IMR-90 (cell line): ENCODE measurements around the gene CDRT4. TPM values are rescaled to one million over a fixed set of nuclear protein-coding genes. Genes with fewer than 3 reads are reported as not detected.

Experiments
- ATAC-seq: fragments of 200-7000 bp; cut with Tn5 transposase; 2 replicates; pipeline ENCODE4 v1.9.1; 2020; ENCODE audit warnings: low read depth, mild to moderate bottlenecking, moderate library complexity
- BruUV-seq: library from RNA; stranded (reverse); fragments of 400-500 nt; replicated peaks from 2 replicates; lab custom pipeline; 2021; lab: Mats Ljungman, UMichigan
- CTCF ChIA-PET: fragments of 300-600 bp; formaldehyde crosslinking; extraction: SDS; loops from one replicate; lab custom pipeline; 2021; ENCODE audit warnings: antibody characterized with exemption; lab: Yijun Ruan, JAX
- POLR2A ChIA-PET: fragments of 300-600 bp; sonication (Branson Sonifier 250); formaldehyde crosslinking; loops from one replicate; lab custom pipeline; 2022; ENCODE audit warnings: antibody characterized with exemption; ENCODE audit not compliant: unreplicated experiment; lab: Charles Lee
- DNase-seq: peaks from one replicate; pipeline ENCODE4 v3.0.0; 2013
- H2AFZ ChIP-seq: replicated peaks from 2 replicates; pipeline ENCODE3; 2013; ENCODE audit warnings: low read length, mild to moderate bottlenecking; ENCODE audit not compliant: poor library complexity
- H2AK5ac ChIP-seq: 2 replicates; pipeline ENCODE4 v1.6.1; 2013; ENCODE audit warnings: low read depth, low read length, inconsistent platforms
- H2AK9ac ChIP-seq: replicated peaks from 2 replicates; pipeline ENCODE3; 2013; ENCODE audit warnings: mild to moderate bottlenecking, low read depth, low read length, moderate library complexity; ENCODE audit not compliant: poor library complexity
- H2BK120ac ChIP-seq: 2 replicates; pipeline ENCODE4 v1.6.1; 2013; ENCODE audit warnings: low read depth, low read length, inconsistent platforms
- H2BK15ac ChIP-seq: 3 replicates; pipeline ENCODE4 v1.6.1; 2013; ENCODE audit warnings: low read depth, low read length, inconsistent platforms
- H2BK20ac ChIP-seq: 2 replicates; pipeline ENCODE4 v1.6.1; 2013; ENCODE audit warnings: low read depth, mild to moderate bottlenecking, inconsistent platforms, low read length, moderate library complexity
- H2BK5ac ChIP-seq: 2 replicates; pipeline ENCODE4 v1.6.1; 2013; ENCODE audit warnings: mild to moderate bottlenecking, low read depth, low read length, inconsistent platforms; ENCODE audit not compliant: poor library complexity, severe bottlenecking
- H3K14ac ChIP-seq: replicated peaks from 2 replicates; pipeline ENCODE4 v1.6.1; 2013; ENCODE audit warnings: low read depth, low read length, inconsistent platforms
- H3K18ac ChIP-seq: 2 replicates; pipeline ENCODE4 v1.6.1; 2013; ENCODE audit warnings: low read depth, low read length, control low read depth
- H3K23ac ChIP-seq: 2 replicates; pipeline ENCODE4 v1.6.1; 2013; ENCODE audit warnings: low read depth, low read length, inconsistent platforms
- H3K27ac ChIP-seq: 2 replicates; pipeline ENCODE4 v1.5.1; 2013; ENCODE audit warnings: mild to moderate bottlenecking, control low read depth, low read length; ENCODE audit not compliant: insufficient read depth
- H3K27me3 ChIP-seq: 2 replicates; pipeline ENCODE4 v1.6.1; 2013; ENCODE audit warnings: low read length; ENCODE audit not compliant: control insufficient read depth, insufficient read depth
- H3K36me3 ChIP-seq: 2 replicates; pipeline ENCODE4 v1.6.1; 2013; ENCODE audit warnings: low read length, mixed read lengths; ENCODE audit not compliant: control insufficient read depth, insufficient read depth
- H3K4ac ChIP-seq: 2 replicates; pipeline ENCODE4 v1.6.1; 2013; ENCODE audit warnings: low read depth, low read length, inconsistent platforms
- H3K4me1 ChIP-seq: 2 replicates; pipeline ENCODE4 v1.6.1; 2013; ENCODE audit warnings: low read length, mixed read lengths; ENCODE audit not compliant: control insufficient read depth, insufficient read depth
- H3K4me2 ChIP-seq: 2 replicates; pipeline ENCODE4 v1.6.1; 2013; ENCODE audit warnings: low read depth, mild to moderate bottlenecking, control low read depth, low read length, moderate library complexity
- H3K4me3 ChIP-seq: 2 replicates; pipeline ENCODE4 v1.5.1; 2013; ENCODE audit warnings: low read depth, mild to moderate bottlenecking, control low read depth, low read length, moderate library complexity; ENCODE audit not compliant: insufficient read depth
- H3K56ac ChIP-seq: 2 replicates; pipeline ENCODE4 v1.6.1; 2013; ENCODE audit warnings: low read length, inconsistent platforms; ENCODE audit not compliant: insufficient read depth; ENCODE audit errors: extremely low read depth
- H3K79me1 ChIP-seq, 2 experiments: 2 replicates each; pipeline ENCODE4 v1.6.1; 2013; ENCODE audit warnings: low read length in 2 of 2, inconsistent platforms in 1 of 2, low read depth in 1 of 2
- H3K9ac ChIP-seq: 2 replicates; pipeline ENCODE4 v1.6.1; 2013; ENCODE audit warnings: low read depth, low read length, control low read depth
- H3K9me1 ChIP-seq: 2 replicates; pipeline ENCODE4 v1.6.1; 2013; ENCODE audit warnings: low read length, inconsistent platforms; ENCODE audit not compliant: insufficient read depth
- H3K9me3 ChIP-seq: 2 replicates; pipeline ENCODE4 v1.6.1; 2013; ENCODE audit warnings: low read length; ENCODE audit not compliant: control insufficient read depth, insufficient read depth
- H4K20me1 ChIP-seq: 2 replicates; pipeline ENCODE4 v1.6.1; 2013; ENCODE audit warnings: low read length, inconsistent platforms; ENCODE audit not compliant: insufficient read depth
- H4K5ac ChIP-seq: 2 replicates; pipeline ENCODE4 v1.6.1; 2013; ENCODE audit warnings: mild to moderate bottlenecking, low read depth, low read length, control low read depth
- H4K8ac ChIP-seq, 2 experiments: 2 replicates each; pipeline ENCODE4 v1.6.1; 2013; ENCODE audit warnings: low read depth in 2 of 2, low read length in 2 of 2, control low read depth in 1 of 2, inconsistent platforms in 1 of 2
- H4K91ac ChIP-seq: 2 replicates; pipeline ENCODE4 v1.6.1; 2013; ENCODE audit warnings: low read depth, low read length, inconsistent platforms; ENCODE audit not compliant: insufficient read depth
- CEBPB ChIP-seq: IDR thresholded peaks from 2 replicates; pipeline ENCODE4 v1.6.1; 2012; ENCODE audit warnings: low read depth, low read length, improper control_type of control experiment
- RAD21 ChIP-seq: IDR thresholded peaks from 2 replicates; pipeline ENCODE4 v1.6.1; 2012; ENCODE audit warnings: low read length, improper control_type of control experiment
- WGBS, 2 experiments: methylation state at CpG; one replicate each; pipeline versions ENCODE4 v1.1.5 to v1.1.7; 2013; ENCODE audit warnings: missing lambda C conversion rate in 2 of 2; ENCODE audit not compliant: insufficient read length in 1 of 2; ENCODE audit errors: extremely low coverage in 2 of 2; 5-methylcytosine and 5-hydroxymethylcytosine counted together
- dilution Hi-C: fragments of 300-500 bp; cut with HindIII; formaldehyde crosslinking; loops from one replicate; pipeline ENCODE4 v1.14.3; 2018; ENCODE audit warnings: low sequenced_read_pairs; ENCODE audit not compliant: unreplicated experiment
- in situ Hi-C: fragments of 300-500 bp; cut with MboI; formaldehyde crosslinking; loops from 3 replicates; pipeline ENCODE4 v1.14.3; 2019; ENCODE audit warnings: low sequenced_read_pairs, inconsistent platforms, mixed read lengths
- intact Hi-C: fragments of 100-400 bp; cut with micrococcal nuclease; formaldehyde crosslinking; loops from 2 replicates; pipeline ENCODE4 v1.10.0; 2022
- polyA plus RNA-seq, 3 experiments: library from polyadenylated mRNA; depleted of rRNA; stranded (reverse); fragments of >200 nt; gene quantifications; 2 replicates each; pipeline ENCODE4 v1.2.3, GENCODE V29; 2012; ENCODE audit warnings: low replicate concordance in 1 of 3
- total RNA-seq: library from RNA; depleted of rRNA; stranded (reverse); fragments of >200 nt; gene quantifications from 2 replicates; pipeline ENCODE4 v1.2.3, GENCODE V29; 2012

Gene CDRT4
- total and polyA plus RNA-seq, 2 of the 4 experiments (the other 2 are of a cell fraction), result 0.90 to 3.7 TPM

- Histone ChIP-seq H3K18ac (no peak overlapping the region), H3K14ac (no peak overlapping the region), H3K79me1 (no peaks in the 10 kb centered on the region), H3K4me2 (no peak overlapping the region), H3K9me3 (no peaks in the 10 kb centered on the region), H2AK5ac (0 out of 2 replicates have a peak overlapping the region, but pooled peaks have one; percentile 27), H3K27me3 (no peaks in the 10 kb centered on the region), H2BK20ac (no peak overlapping the region), H3K23ac (no peak overlapping the region), H3K9ac (no peak overlapping the region), H4K8ac (no peak overlapping the region), H3K27ac (no peak overlapping the region), H3K4me1 (peaks cover 6% of the 10 kb centered on the region), H2BK15ac (no peak overlapping the region), H2AFZ (no peak overlapping the region), H3K9me1 (peaks cover 15% of the 10 kb centered on the region), H2BK5ac (no peak overlapping the region), H4K91ac (no peak overlapping the region), H4K20me1 (no peaks in the 10 kb centered on the region; the same call in 1 of the 2 replicates), H2BK120ac (no peak overlapping the region), H4K5ac (no peak overlapping the region), H2AK9ac (no peak overlapping the region), H3K56ac (no peak overlapping the region), H3K36me3 (no peaks in the 10 kb centered on the region), H3K4ac (no peak overlapping the region), H3K4me3 (no peak overlapping the region)
- 77% methylated on average over 5 of the region's 7 CpGs; no CpG with 5 or more reads in 1 of the 2 experiments for WGBS, 2 experiments
- ATAC-seq (no peak), DNase-seq (no peak)
- dilution Hi-C loops, result no loop called here
- no TSS peak for BruUV-seq
- CTCF ChIA-PET, result no interaction called here
- TF ChIP-seq CEBPB (no peak), RAD21 (no peak)
- POLR2A ChIA-PET, result no interaction called here
- intact Hi-C loops, result no loop called here
- in situ Hi-C loops, result no loop called here
These were observed 74.0 kb downstream of the CDRT4 start for GRCh38 chr17:15393414-15393813.
